Fibroblast of lung (primary cell): ENCODE data around the gene EFCAB5. TPM values are rescaled to one million over a fixed set of nuclear protein-coding genes. Genes with fewer than 3 reads are reported as not detected.
A peak's percentile ranks its signal among the peaks of the same experiment; 100 is the strongest.
"Not testable (repeated sequence)": the region's sequence is repeated elsewhere in the genome, so short reads cannot be mapped to it uniquely, and the experiment has no call there.

Experiments
- DNase-seq, 2 donors: peaks; one replicate each; pipeline versions ENCODE4 v3.0.0 to v3.0.0-alpha.2; 2010; ENCODE audit warnings: low read depth in 2 of 2
- H2AFZ ChIP-seq: 2 replicates; pipeline ENCODE4 v1.5.1; 2012; ENCODE audit warnings: low read length, control low read depth, inconsistent platforms
- H3K27ac ChIP-seq: 2 replicates; pipeline ENCODE4 v1.5.1; 2011; ENCODE audit warnings: low read length, control low read depth; ENCODE audit not compliant: insufficient read depth
- H3K27me3 ChIP-seq: 2 replicates; pipeline ENCODE4 v1.5.1; 2011; ENCODE audit warnings: mild to moderate bottlenecking, low read length; ENCODE audit not compliant: control insufficient read depth, insufficient read depth
- H3K36me3 ChIP-seq: 2 replicates; pipeline ENCODE4 v1.5.1; 2011; ENCODE audit warnings: low read length; ENCODE audit not compliant: control insufficient read depth, insufficient read depth
- H3K4me1 ChIP-seq: 2 replicates; pipeline ENCODE4 v1.5.1; 2011; ENCODE audit warnings: low read length; ENCODE audit not compliant: control insufficient read depth, insufficient read depth; ENCODE audit errors: extremely low read depth
- H3K4me2 ChIP-seq: 2 replicates; pipeline ENCODE4 v1.5.1; 2011; ENCODE audit warnings: low read length, control low read depth; ENCODE audit not compliant: insufficient read depth; ENCODE audit errors: extremely low read depth
- H3K4me3 ChIP-seq, 4 experiments: fragments of 200-600 bp in 1 of 4; sonication (generic) in 1 of 4; replicated peaks in 1 of 4; 2 replicates each; pipeline ENCODE4 v1.5.1; 2011 to 2016; ENCODE audit warnings: low read length in 4 of 4, low read depth in 3 of 4, mild to moderate bottlenecking in 3 of 4, control low read depth in 2 of 4, inconsistent platforms in 1 of 4, mixed read lengths in 1 of 4; ENCODE audit not compliant: insufficient read depth in 1 of 4; ENCODE audit errors: control extremely low read depth in 1 of 4
- H3K79me2 ChIP-seq: 2 replicates; pipeline ENCODE4 v1.5.1; 2012; ENCODE audit warnings: mild to moderate bottlenecking, low read length, inconsistent platforms; ENCODE audit not compliant: control insufficient read depth, insufficient read depth
- H3K9ac ChIP-seq: 2 replicates; pipeline ENCODE4 v1.5.1; 2011; ENCODE audit warnings: mild to moderate bottlenecking, low read length, control low read depth; ENCODE audit not compliant: insufficient read depth
- H3K9me3 ChIP-seq: 2 replicates; pipeline ENCODE4 v1.5.1; 2012; ENCODE audit warnings: low read depth, low read length; ENCODE audit not compliant: control insufficient read depth, insufficient read depth
- H4K20me1 ChIP-seq: 2 replicates; pipeline ENCODE4 v1.5.1; 2011; ENCODE audit warnings: low read length; ENCODE audit not compliant: control insufficient read depth, insufficient read depth; ENCODE audit errors: extremely low read depth
- CTCF ChIP-seq, 2 donors: IDR thresholded peaks in 1 of 2; conservative IDR thresholded peaks in 1 of 2; 1 replicate in 1 of 2; 2 replicates in 1 of 2; pipeline ENCODE4 v1.5.1; 2011 to 2012; ENCODE audit warnings: low read length in 2 of 2, control low read depth in 1 of 2, inconsistent platforms in 1 of 2, low read depth in 1 of 2, mild to moderate bottlenecking in 1 of 2
- EZH2 ChIP-seq: IDR thresholded peaks from 2 replicates; pipeline ENCODE4 v1.5.1; 2012; ENCODE audit warnings: low read length, control low read depth, mild to moderate bottlenecking; ENCODE audit errors: missing control alignments
- polyA plus RNA-seq, 2 donors: library from polyadenylated mRNA; depleted of rRNA in 1 of 2; stranded (reverse) in 1 of 2; unstranded in 1 of 2; fragments of >200 nt; gene quantifications; 2 replicates each; pipeline ENCODE4 v1.2.1, GENCODE V29; 2011 to 2012; ENCODE audit warnings: missing spikeins in 1 of 2
- total RNA-seq: library from RNA; depleted of rRNA; stranded (reverse); fragments of >200 nt; gene quantifications from 2 replicates; pipeline ENCODE4 v1.2.1, GENCODE V29; 2014

The EFCAB5 gene
- total and polyA plus RNA-seq, 2 donors (not counting 1 experiment from before 2014, with no cell fraction given), result 0.14 to 0.66 TPM

GRCh38 chr17:30134551-30134950, 193.1 kb downstream of the EFCAB5 start:
- Histone ChIP-seq H3K36me3 (no peaks in the 10 kb centered on the region), H2AFZ (no peak overlapping the region), H4K20me1 (no peaks in the 10 kb centered on the region), H3K79me2 (peaks cover 56% of the 10 kb centered on the region), H3K27ac (no peak overlapping the region), H3K9me3 (no peaks in the 10 kb centered on the region), H3K9ac (no peak overlapping the region), H3K4me1 (no peaks in the 10 kb centered on the region), H3K4me2 (no peak overlapping the region), H3K27me3 (no peaks in the 10 kb centered on the region), H3K4me3 (no peak overlapping the region)
- no peak for DNase-seq
- TF ChIP-seq EZH2 (no peak), CTCF (conservative IDR thresholded peaks at IDR 0.05 in 1 of 2, IDR thresholded peaks at IDR 0.05 in 1 of 2; ENCODE audit: low read depth in 1 of 2, low read length in 2 of 2) (no peak)

GRCh38 chr17:30137158-30137557, 195.7 kb downstream of the EFCAB5 start:
- Histone ChIP-seq H2AFZ (no peak overlapping the region), H3K9ac (no peak overlapping the region), H3K9me3 (no peaks in the 10 kb centered on the region), H3K4me2 (peak overlapping the region; percentile 19), H3K36me3 (no peaks in the 10 kb centered on the region), H3K4me3 (no peak overlapping the region), H3K27me3 (no peaks in the 10 kb centered on the region), H3K27ac (no peak overlapping the region), H3K4me1 (no peaks in the 10 kb centered on the region), H3K79me2 (peaks cover 53% of the 10 kb centered on the region), H4K20me1 (no peaks in the 10 kb centered on the region)
- no peak for TF ChIP-seq EZH2
- TF ChIP-seq CTCF (conservative IDR thresholded peaks at IDR 0.05 in 1 of 2, IDR thresholded peaks at IDR 0.05 in 1 of 2; ENCODE audit: low read depth in 1 of 2, low read length in 2 of 2), result no peak
- DNase-seq, result no peak

GRCh38 chr17:30147860-30148259, 206.4 kb downstream of the EFCAB5 start:
- H3K4me2 ChIP-seq, H3K4me3 ChIP-seq, H3K27ac ChIP-seq, H3K27me3 ChIP-seq, H3K9ac ChIP-seq, H2AFZ ChIP-seq, H4K20me1 ChIP-seq, H3K4me1 ChIP-seq, H3K36me3 ChIP-seq, H3K9me3 ChIP-seq: not testable (repeated sequence)
- H3K79me2 ChIP-seq, result peaks cover 32% of the 10 kb centered on the region
- peak in 1 of 2 donors; percentile 12 for DNase-seq
